ENCODE measurements around the gene HOXD11.

DNA sequence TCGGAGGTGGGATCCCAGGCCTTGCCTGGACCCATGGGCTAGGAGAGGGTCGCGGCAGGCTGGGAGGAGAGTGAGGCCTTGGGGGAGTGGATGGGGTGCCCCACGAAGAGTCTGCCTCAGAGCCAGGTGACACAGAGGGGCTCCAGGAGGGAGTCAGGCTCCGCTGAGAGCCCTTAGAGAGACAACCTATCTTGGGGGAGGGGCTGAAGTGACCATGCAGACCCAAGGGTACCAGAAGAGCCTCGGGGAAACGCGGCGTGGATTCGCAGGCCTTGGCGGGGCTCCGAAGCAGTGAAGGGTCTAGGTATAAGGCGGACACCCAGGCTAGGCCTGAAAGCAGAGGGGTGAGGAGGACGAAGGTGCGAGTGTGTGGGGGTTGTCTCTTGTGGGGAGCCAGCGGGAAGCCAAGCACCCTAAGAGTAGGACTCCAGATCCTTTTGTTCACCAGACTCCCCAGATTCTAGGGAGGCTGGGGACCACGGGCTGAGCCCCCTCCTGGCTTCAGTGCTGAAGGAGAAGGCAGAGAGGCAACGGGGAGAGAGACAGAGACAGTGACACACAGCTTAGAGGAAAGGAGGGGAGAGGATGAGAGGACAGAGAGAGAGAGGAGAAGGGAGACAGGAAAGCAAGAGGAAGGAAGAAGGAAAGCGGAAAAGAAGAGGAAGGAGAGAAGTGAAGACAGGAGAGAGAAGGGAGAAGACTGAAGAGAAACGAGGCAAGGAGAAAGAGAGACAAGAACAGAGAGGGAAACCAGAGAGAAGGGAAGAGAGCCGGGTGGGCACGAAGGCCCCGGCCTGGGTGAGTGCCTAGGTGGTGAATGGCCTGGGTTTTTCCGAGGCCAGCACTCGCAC lies 1.1 kb upstream of the HOXD11 start:
- TF ChIP-seq MYC (IDR thresholded peaks at IDR 0.05; ENCODE audit: low read depth, low read length): no peak
- TF ChIP-seq, protein P1, sequence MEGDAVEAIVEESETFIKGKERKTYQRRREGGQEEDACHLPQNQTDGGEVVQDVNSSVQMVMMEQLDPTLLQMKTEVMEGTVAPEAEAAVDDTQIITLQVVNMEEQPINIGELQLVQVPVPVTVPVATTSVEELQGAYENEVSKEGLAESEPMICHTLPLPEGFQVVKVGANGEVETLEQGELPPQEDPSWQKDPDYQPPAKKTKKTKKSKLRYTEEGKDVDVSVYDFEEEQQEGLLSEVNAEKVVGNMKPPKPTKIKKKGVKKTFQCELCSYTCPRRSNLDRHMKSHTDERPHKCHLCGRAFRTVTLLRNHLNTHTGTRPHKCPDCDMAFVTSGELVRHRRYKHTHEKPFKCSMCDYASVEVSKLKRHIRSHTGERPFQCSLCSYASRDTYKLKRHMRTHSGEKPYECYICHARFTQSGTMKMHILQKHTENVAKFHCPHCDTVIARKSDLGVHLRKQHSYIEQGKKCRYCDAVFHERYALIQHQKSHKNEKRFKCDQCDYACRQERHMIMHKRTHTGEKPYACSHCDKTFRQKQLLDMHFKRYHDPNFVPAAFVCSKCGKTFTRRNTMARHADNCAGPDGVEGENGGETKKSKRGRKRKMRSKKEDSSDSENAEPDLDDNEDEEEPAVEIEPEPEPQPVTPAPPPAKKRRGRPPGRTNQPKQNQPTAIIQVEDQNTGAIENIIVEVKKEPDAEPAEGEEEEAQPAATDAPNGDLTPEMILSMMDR (IDR thresholded peaks at IDR 0.05; ENCODE audit: extremely low read depth in 1 of 2, insufficient read depth in 1 of 2, low read depth in 1 of 2, low read length in 2 of 2): no peak
- no peak for TF ChIP-seq POLR2A (IDR thresholded peaks at IDR 0.05; ENCODE audit: low read depth, low read length)
- no peak for TF ChIP-seq POLR2AphosphoS5 (IDR thresholded peaks at IDR 0.05; ENCODE audit: insufficient read depth, low read depth, low read length)

All from endothelial cell of umbilical vein (primary cell).